Measurements from ENCODE around the gene LRRK1.
A peak's percentile ranks its signal among the peaks of the same experiment; 100 is the strongest.

The LRRK1 gene

GRCh38 chr15:100909989-100910955 is 8.9 kb upstream of the LRRK1 start:
- TF ChIP-seq, protein P1, sequence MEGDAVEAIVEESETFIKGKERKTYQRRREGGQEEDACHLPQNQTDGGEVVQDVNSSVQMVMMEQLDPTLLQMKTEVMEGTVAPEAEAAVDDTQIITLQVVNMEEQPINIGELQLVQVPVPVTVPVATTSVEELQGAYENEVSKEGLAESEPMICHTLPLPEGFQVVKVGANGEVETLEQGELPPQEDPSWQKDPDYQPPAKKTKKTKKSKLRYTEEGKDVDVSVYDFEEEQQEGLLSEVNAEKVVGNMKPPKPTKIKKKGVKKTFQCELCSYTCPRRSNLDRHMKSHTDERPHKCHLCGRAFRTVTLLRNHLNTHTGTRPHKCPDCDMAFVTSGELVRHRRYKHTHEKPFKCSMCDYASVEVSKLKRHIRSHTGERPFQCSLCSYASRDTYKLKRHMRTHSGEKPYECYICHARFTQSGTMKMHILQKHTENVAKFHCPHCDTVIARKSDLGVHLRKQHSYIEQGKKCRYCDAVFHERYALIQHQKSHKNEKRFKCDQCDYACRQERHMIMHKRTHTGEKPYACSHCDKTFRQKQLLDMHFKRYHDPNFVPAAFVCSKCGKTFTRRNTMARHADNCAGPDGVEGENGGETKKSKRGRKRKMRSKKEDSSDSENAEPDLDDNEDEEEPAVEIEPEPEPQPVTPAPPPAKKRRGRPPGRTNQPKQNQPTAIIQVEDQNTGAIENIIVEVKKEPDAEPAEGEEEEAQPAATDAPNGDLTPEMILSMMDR (IDR thresholded peaks at IDR 0.05; ENCODE audit: low read depth, low read length, missing control alignments), result peak; percentile 15
- H3K4me3 ChIP-seq (ENCODE audit: low read depth, low read length), result no peak overlapping the region
- no peak for DNase-seq (ENCODE audit: low read depth)

DNA sequence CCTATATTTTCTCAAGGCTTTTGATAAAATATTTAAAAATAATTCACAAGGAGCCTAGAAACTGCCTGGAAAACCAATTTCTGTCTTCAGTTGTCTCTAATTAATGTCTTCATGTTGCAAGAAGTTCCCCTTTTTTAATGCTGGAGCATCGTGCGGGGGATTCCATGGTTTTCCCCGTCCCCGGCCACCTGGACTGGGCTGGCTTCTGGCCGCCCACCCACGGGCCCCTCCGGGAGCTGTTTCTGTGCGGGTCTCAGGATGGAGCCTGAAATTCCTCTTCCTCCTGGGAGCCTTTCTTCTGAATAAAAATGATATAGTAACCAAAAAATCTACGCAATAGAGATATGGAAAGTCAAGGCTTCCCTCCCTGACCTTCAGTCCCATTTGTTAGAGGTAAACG is 8.1 kb upstream of the LRRK1 start:
- no peak overlapping the region for H3K4me3 ChIP-seq (ENCODE audit: low read depth, low read length)
- DNase-seq (ENCODE audit: low read depth), result no peak
- TF ChIP-seq, protein P1 (IDR thresholded peaks at IDR 0.05; ENCODE audit: low read depth, low read length, missing control alignments), result no peak

DNA sequence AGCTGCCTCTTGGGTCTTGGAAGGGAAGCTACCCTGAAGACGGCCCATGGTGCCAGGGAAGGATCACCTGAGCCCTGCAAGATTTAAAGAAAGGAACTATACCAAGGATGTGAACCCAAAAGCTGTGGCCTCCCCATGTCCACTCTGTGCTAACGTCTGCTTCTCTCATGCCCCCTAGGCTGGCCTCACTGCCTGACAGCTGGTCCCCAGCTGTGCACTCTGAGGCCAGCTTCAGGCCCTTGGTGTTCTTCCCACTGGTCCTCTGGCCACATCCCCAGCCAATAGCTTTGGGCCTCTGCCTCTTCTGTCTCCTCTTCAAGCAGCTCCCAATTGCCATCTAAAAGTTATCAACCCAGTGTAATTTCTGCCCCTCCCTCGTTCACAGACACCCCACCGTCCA is 5.2 kb upstream of the LRRK1 start:
- no peak overlapping the region for H3K4me3 ChIP-seq (ENCODE audit: low read depth, low read length)
- no peak for DNase-seq (ENCODE audit: low read depth)
- TF ChIP-seq, protein P1 (IDR thresholded peaks at IDR 0.05; ENCODE audit: low read depth, low read length, missing control alignments), result no peak

DNA sequence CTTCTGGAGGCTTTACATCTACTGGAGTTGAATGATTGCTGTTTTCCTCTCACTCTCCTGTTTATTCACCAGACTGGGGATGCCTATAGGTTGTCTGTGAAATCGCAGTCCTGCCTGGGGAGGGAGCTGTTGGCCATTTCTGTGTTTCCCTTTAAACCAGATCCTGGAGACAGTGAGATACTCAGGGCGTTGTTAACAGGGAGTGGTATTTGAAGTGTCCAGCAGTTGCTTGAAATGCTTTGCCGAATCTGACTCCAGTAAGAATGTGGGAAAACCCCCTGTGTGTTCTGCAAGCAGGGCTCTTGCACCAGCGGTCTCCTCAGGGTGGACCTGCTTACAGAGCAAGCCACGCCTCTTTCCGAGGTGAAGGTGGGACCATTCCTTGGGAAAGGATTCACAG is 4.3 kb upstream of the LRRK1 start:
- no peak for DNase-seq (ENCODE audit: low read depth)
- TF ChIP-seq, protein P1 (IDR thresholded peaks at IDR 0.05; ENCODE audit: low read depth, low read length, missing control alignments), result no peak
- no peak overlapping the region for H3K4me3 ChIP-seq (ENCODE audit: low read depth, low read length)

DNA sequence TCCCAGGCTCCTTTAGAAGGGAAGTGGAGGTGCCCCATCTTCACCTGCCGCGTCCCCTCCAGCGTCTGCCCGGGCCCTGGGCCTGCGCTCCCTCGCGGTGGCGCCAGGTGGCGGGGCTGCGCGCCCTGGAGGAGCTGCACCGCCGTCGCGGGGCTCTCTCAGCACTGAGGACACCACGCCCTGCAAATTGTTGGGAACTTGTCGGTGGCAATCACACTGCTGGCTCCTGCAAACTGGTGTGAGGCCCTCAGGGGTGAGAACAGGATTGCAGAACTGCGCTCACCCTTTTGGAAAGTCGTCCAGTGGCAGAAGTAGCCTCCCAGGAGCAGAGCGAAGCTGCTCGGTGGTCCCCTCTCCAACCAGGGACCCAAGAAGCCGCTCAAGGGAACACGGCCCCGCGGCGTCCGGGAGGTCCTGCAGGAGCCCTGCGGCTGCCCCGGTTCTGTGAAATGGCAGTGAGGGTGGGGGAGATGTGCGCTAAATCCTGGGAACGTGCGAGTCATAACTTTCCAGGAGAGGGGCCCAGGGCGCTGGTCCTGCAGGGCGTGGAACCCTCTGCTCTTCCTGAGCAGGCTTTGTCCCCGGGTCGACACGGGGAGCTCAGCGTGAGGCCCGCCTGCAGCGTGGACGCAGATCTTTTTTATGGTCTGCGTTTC is 995 bp upstream of the LRRK1 start:
- no peak for DNase-seq (ENCODE audit: low read depth)
- TF ChIP-seq, protein P1 (IDR thresholded peaks at IDR 0.05; ENCODE audit: low read depth, low read length, missing control alignments), result peak; percentile 93
- H3K4me3 ChIP-seq (ENCODE audit: low read depth, low read length), result peak overlapping the region; percentile 66

GRCh38 chr15:100919481-100920405 is 586 bp downstream of the LRRK1 start:
- TF ChIP-seq, protein P1 (IDR thresholded peaks at IDR 0.05; ENCODE audit: low read depth, low read length, missing control alignments), result no peak
- H3K4me3 ChIP-seq (ENCODE audit: low read depth, low read length), result peak overlapping the region; percentile 66
- no peak for DNase-seq (ENCODE audit: low read depth)

Measured in GM12864 (cell line).